HepG2 (cell line): ENCODE data around the gene PUS3. TPM values are rescaled to one million over a fixed set of nuclear protein-coding genes. Genes with fewer than 3 reads are reported as not detected.

Experiments
- ATAC-seq: fragments of 200-7000 bp; cut with Tn5 transposase; 3 replicates; pipeline ENCODE4 v1.9.1; 2020; ENCODE audit warnings: mild to moderate bottlenecking, moderate library complexity
- BruUV-seq: library from RNA; stranded (reverse); fragments of 400-500 nt; replicated peaks from 2 replicates; lab custom pipeline; 2021; lab: Mats Ljungman, UMichigan
- CTCF ChIA-PET: fragments of 300-600 bp; formaldehyde crosslinking; extraction: SDS; loops from one replicate; lab custom pipeline; 2021; ENCODE audit warnings: low total read pairs, inconsistent platforms, low intra/inter-chr PET ratio; lab: Yijun Ruan, JAX
- POLR2A ChIA-PET: fragments of 350-600 bp; sonication (Branson Sonifier 250); formaldehyde crosslinking; loops from one replicate; lab custom pipeline; 2020; ENCODE audit warnings: antibody characterized with exemption, inconsistent platforms; lab: Yijun Ruan, JAX
- DNase-seq: peaks from one replicate; pipeline ENCODE4 v3.0.0-alpha.2; 2015; ENCODE audit warnings: low spot score
- FAIRE-seq: peaks from 3 replicates; lab custom pipeline; 2011; peaks lifted over from hg19 to GRCh38; lab: Jason Lieb, UNC
- H2AFZ ChIP-seq: one replicate; pipeline ENCODE4 v1.6.1; 2011; ENCODE audit warnings: low read length, inconsistent platforms
- H3K27ac ChIP-seq: fragments of 300-600 bp; 3 replicates; pipeline ENCODE4 v1.8.0; 2011; ENCODE audit warnings: mixed run types, mild to moderate bottlenecking, mixed read lengths, low read length, inconsistent platforms; ENCODE audit not compliant: insufficient read depth; ENCODE audit errors: extremely low read length
- H3K27me3 ChIP-seq, 2 experiments: fragments of 200-600 bp in 1 of 2; 2 replicates in 1 of 2; 3 replicates in 1 of 2; pipeline versions ENCODE4 v1.6.0 to v1.8.0; 2011; ENCODE audit warnings: low read length in 2 of 2, mild to moderate bottlenecking in 2 of 2, moderate library complexity in 2 of 2, inconsistent platforms in 1 of 2; ENCODE audit not compliant: insufficient read depth in 2 of 2, control insufficient read depth in 1 of 2
- H3K36me3 ChIP-seq, 2 experiments: fragments of 200-600 bp in 1 of 2; replicated peaks in 1 of 2; 2 replicates in 1 of 2; 3 replicates in 1 of 2; pipeline versions ENCODE4 v1.5.1 to v1.8.0; 2011; ENCODE audit warnings: low read length in 2 of 2, inconsistent platforms in 1 of 2; ENCODE audit not compliant: insufficient read depth in 2 of 2, control insufficient read depth in 1 of 2
- H3K4me1 ChIP-seq: 2 replicates; pipeline ENCODE4 v1.5.1; 2012; ENCODE audit warnings: low read length, inconsistent platforms; ENCODE audit not compliant: insufficient read depth
- H3K4me2 ChIP-seq: 2 replicates; pipeline ENCODE4 v1.6.0; 2011; ENCODE audit warnings: low read depth, low read length, inconsistent platforms
- H3K4me3 ChIP-seq, 3 experiments: fragments of 200-600 bp in 1 of 3; sonication (generic), shearing (Covaris generic) in 1 of 3; replicated peaks in 1 of 3; 2 replicates each; pipeline ENCODE4 v1.5.1; 2011 to 2016; ENCODE audit warnings: low read length in 3 of 3, inconsistent platforms in 2 of 3, low read depth in 2 of 3, mild to moderate bottlenecking in 2 of 3, control low read depth in 1 of 3, mixed read lengths in 1 of 3; ENCODE audit not compliant: insufficient read depth in 1 of 3
- H3K79me2 ChIP-seq: one replicate; pipeline ENCODE4 v1.6.1; 2011; ENCODE audit warnings: low read length, inconsistent platforms; ENCODE audit not compliant: insufficient read depth
- H3K9ac ChIP-seq: 2 replicates; pipeline ENCODE4 v1.6.0; 2011; ENCODE audit warnings: mild to moderate bottlenecking, low read depth, low read length, inconsistent platforms; ENCODE audit not compliant: insufficient read depth
- H3K9me3 ChIP-seq: 2 replicates; pipeline ENCODE4 v1.5.1; 2012; ENCODE audit warnings: mild to moderate bottlenecking, low read length
- H4K20me1 ChIP-seq: 2 replicates; pipeline ENCODE4 v1.6.0; 2011; ENCODE audit warnings: inconsistent platforms, mild to moderate bottlenecking, low read length, moderate library complexity; ENCODE audit not compliant: insufficient read depth
- GATAD2A ChIP-seq: IDR thresholded peaks from 2 replicates; pipeline ENCODE4 v1.6.1; 2016
- HDAC1 ChIP-seq: sonication (generic); formaldehyde crosslinking; IDR thresholded peaks from 2 replicates; pipeline ENCODE4 v1.5.1; 2020; ENCODE audit warnings: mild to moderate bottlenecking, missing genetic modification reagents
- HIVEP1 ChIP-seq: sonication (generic); formaldehyde crosslinking; IDR thresholded peaks from 2 replicates; pipeline ENCODE4 v1.4.0; 2020; ENCODE audit warnings: mild to moderate bottlenecking, missing genetic modification reagents
- IKZF4 ChIP-seq: sonication (generic); formaldehyde crosslinking; IDR thresholded peaks from 2 replicates; pipeline ENCODE4 v1.5.1; 2020; ENCODE audit warnings: borderline replicate concordance, mild to moderate bottlenecking, low read depth, missing genetic modification reagents; ENCODE audit errors: not compliant biosample characterization
- KLF16 ChIP-seq, 2 experiments: sonication (generic) in 1 of 2; formaldehyde crosslinking in 1 of 2; IDR thresholded peaks; 2 replicates each; pipeline versions ENCODE4 v1.6.1 to v1.8.0; 2016 to 2023; ENCODE audit warnings: missing genetic modification reagents in 2 of 2, missing compliant biosample characterization in 1 of 2
- PLRG1 ChIP-seq: fragments of 450-650 bp; conservative IDR thresholded peaks from 2 replicates; pipeline ENCODE4 v1.6.1; 2016
- SMARCC2 ChIP-seq: fragments of 450-650 bp; IDR thresholded peaks from 2 replicates; pipeline ENCODE4 v1.6.1; 2017; ENCODE audit warnings: antibody characterized with exemption, mild to moderate bottlenecking
- TBX2 ChIP-seq: sonication (generic); formaldehyde crosslinking; IDR thresholded peaks from 2 replicates; pipeline ENCODE4 v1.5.0; 2020; ENCODE audit warnings: missing genetic modification reagents, mild to moderate bottlenecking, borderline replicate concordance
- ZFYVE20 ChIP-seq: sonication (generic); formaldehyde crosslinking; IDR thresholded peaks from 2 replicates; pipeline ENCODE4 v1.8.0; 2023; ENCODE audit warnings: low read depth, mild to moderate bottlenecking, moderate library complexity, missing genetic modification reagents, borderline replicate concordance
- ZHX1 ChIP-seq: sonication (generic); formaldehyde crosslinking; IDR thresholded peaks from 2 replicates; pipeline ENCODE4 v1.8.1; 2022; ENCODE audit warnings: low read depth, mild to moderate bottlenecking, missing genetic modification reagents
- ZNF256 ChIP-seq: sonication (generic); formaldehyde crosslinking; conservative IDR thresholded peaks from 2 replicates; pipeline ENCODE4 v1.4.0; 2020; ENCODE audit warnings: missing genetic modification reagents
- ZNF703 ChIP-seq: sonication (generic); formaldehyde crosslinking; IDR thresholded peaks from 2 replicates; pipeline ENCODE4 v1.5.1; 2020; ENCODE audit warnings: missing genetic modification reagents, mild to moderate bottlenecking, moderate library complexity, borderline replicate concordance
- WGBS: methylation state at CpG from one replicate; pipeline ENCODE4 v1.1.6; 2017; ENCODE audit warnings: low lambda C conversion rate; 5-methylcytosine and 5-hydroxymethylcytosine counted together
- in situ Hi-C: cut with HindIII; loops from 2 replicates; pipeline ENCODE4 v1.10.0; 2017; ENCODE audit warnings: low pct_unique_long_range_greater_than_20kb; ENCODE audit not compliant: extremely low pct_ligation_motif_present
- intact Hi-C: fragments of 100-400 bp; cut with micrococcal nuclease; formaldehyde crosslinking; loops from one replicate; pipeline ENCODE4 v1.10.0; 2022; ENCODE audit not compliant: unreplicated experiment
- polyA plus RNA-seq, 8 experiments: library from polyadenylated mRNA; depleted of rRNA in 3 of 8; stranded (reverse) in 7 of 8; unstranded in 1 of 8; fragments of >200 nt; fragmentation: Illumina TruSeq in 4 of 8; extraction: Trizol in 4 of 8; gene quantifications; 2 replicates each; pipeline versions ENCODE4 v1.2.1 to v1.2.3, GENCODE V29; 2011 to 2016; ENCODE audit warnings: low read depth in 4 of 8, missing spikeins in 1 of 8, mixed read lengths in 1 of 8; ENCODE audit not compliant: insufficient read depth in 1 of 8
- total RNA-seq, 5 experiments: library from RNA; depleted of rRNA; stranded (reverse); fragments of >200 nt; fragmentation: Illumina TruSeq; extraction: Trizol; gene quantifications; 2 replicates each; pipeline ENCODE4 v1.2.3, GENCODE V29; 2016; ENCODE audit warnings: low read depth in 1 of 5
- TF ChIP-seq, protein P1 (sequence below): sonication (generic); formaldehyde crosslinking; IDR thresholded peaks from 2 replicates; pipeline ENCODE4 v1.8.0; 2022; ENCODE audit warnings: mild to moderate bottlenecking, missing genetic modification reagents
- TF ChIP-seq, protein P2 (sequence below): sonication (generic); formaldehyde crosslinking; IDR thresholded peaks from 2 replicates; pipeline ENCODE4 v1.8.0; 2022; ENCODE audit warnings: mild to moderate bottlenecking, missing genetic modification reagents; ENCODE audit not compliant: insufficient replicate concordance

The PUS3 gene
- total and polyA plus RNA-seq, 2 of the 13 experiments (the other 11 are each of a cell fraction or from before 2014, with no cell fraction given), result 6.0 to 18.2 TPM

GRCh38 chr11:125931116-125931515 is 28.1 kb upstream of the PUS3 start:
- in situ Hi-C loops, result no loop called here

More at GRCh38 chr11:125931116-125931515, 28.1 kb upstream of the PUS3 start:
- WGBS, result 30% methylated on average over 3 of the region's 3 CpGs
- Histone ChIP-seq H3K9ac (no peak overlapping the region), H3K36me3 (no peaks in the 10 kb centered on the region), H3K27me3 (0 out of 5 replicates have a peak, but pooled peaks cover 0 to 8% of the 10 kb centered on the region in 2 experiments), H2AFZ (no peak overlapping the region), H3K4me1 (peaks cover 32% of the 10 kb centered on the region), H3K4me3 (no peak overlapping the region), H3K27ac (no peak overlapping the region), H3K79me2 (no peaks in the 10 kb centered on the region), H4K20me1 (no peaks in the 10 kb centered on the region), H3K4me2 (no peak overlapping the region), H3K9me3 (no peaks in the 10 kb centered on the region)
- BruUV-seq, result no TSS peak
- no peak for TF ChIP-seq HIVEP1 (CRISPR knock-in tag)
- TF ChIP-seq GATAD2A, result no peak
- no peak for TF ChIP-seq IKZF4
- no peak for TF ChIP-seq PLRG1
- TF ChIP-seq ZNF256 (CRISPR knock-in tag), result no peak
- no peak for TF ChIP-seq ZNF703 (CRISPR knock-in tag)
- no peak for TF ChIP-seq TBX2
- TF ChIP-seq KLF16 (CRISPR knock-in tag; IDR thresholded peaks at IDR 0.05), result no peak
- no peak for TF ChIP-seq SMARCC2
- TF ChIP-seq HDAC1, result no peak
- TF ChIP-seq, protein P1, sequence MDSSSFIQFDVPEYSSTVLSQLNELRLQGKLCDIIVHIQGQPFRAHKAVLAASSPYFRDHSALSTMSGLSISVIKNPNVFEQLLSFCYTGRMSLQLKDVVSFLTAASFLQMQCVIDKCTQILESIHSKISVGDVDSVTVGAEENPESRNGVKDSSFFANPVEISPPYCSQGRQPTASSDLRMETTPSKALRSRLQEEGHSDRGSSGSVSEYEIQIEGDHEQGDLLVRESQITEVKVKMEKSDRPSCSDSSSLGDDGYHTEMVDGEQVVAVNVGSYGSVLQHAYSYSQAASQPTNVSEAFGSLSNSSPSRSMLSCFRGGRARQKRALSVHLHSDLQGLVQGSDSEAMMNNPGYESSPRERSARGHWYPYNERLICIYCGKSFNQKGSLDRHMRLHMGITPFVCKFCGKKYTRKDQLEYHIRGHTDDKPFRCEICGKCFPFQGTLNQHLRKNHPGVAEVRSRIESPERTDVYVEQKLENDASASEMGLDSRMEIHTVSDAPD (CRISPR knock-in tag), result no peak
- TF ChIP-seq ZHX1 (CRISPR knock-in tag), result no peak
- TF ChIP-seq ZFYVE20 (CRISPR knock-in tag), result no peak
- TF ChIP-seq, protein P2, sequence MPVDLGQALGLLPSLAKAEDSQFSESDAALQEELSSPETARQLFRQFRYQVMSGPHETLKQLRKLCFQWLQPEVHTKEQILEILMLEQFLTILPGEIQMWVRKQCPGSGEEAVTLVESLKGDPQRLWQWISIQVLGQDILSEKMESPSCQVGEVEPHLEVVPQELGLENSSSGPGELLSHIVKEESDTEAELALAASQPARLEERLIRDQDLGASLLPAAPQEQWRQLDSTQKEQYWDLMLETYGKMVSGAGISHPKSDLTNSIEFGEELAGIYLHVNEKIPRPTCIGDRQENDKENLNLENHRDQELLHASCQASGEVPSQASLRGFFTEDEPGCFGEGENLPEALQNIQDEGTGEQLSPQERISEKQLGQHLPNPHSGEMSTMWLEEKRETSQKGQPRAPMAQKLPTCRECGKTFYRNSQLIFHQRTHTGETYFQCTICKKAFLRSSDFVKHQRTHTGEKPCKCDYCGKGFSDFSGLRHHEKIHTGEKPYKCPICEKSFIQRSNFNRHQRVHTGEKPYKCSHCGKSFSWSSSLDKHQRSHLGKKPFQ (CRISPR knock-in tag), result no peak
- POLR2A ChIA-PET, result no interaction called here
- ATAC-seq (no peak), FAIRE-seq (no peak), DNase-seq (no peak)
- intact Hi-C loops, result no loop called here
- CTCF ChIA-PET, result no interaction called here
